Activated CD8-positive, alpha-beta memory T cell treated with anti-CD3 and anti-CD28 coated beads, Interleukin-2, amount 50 U/mL, for 24 hours (primary cell): ENCODE measurements around the gene CHL1.

ENCODE experiments used
- DNase-seq: peaks from one replicate; pipeline ENCODE4 v3.0.0-alpha.2; 2020; ENCODE audit errors: extremely low read depth

Gene CHL1, protein sequence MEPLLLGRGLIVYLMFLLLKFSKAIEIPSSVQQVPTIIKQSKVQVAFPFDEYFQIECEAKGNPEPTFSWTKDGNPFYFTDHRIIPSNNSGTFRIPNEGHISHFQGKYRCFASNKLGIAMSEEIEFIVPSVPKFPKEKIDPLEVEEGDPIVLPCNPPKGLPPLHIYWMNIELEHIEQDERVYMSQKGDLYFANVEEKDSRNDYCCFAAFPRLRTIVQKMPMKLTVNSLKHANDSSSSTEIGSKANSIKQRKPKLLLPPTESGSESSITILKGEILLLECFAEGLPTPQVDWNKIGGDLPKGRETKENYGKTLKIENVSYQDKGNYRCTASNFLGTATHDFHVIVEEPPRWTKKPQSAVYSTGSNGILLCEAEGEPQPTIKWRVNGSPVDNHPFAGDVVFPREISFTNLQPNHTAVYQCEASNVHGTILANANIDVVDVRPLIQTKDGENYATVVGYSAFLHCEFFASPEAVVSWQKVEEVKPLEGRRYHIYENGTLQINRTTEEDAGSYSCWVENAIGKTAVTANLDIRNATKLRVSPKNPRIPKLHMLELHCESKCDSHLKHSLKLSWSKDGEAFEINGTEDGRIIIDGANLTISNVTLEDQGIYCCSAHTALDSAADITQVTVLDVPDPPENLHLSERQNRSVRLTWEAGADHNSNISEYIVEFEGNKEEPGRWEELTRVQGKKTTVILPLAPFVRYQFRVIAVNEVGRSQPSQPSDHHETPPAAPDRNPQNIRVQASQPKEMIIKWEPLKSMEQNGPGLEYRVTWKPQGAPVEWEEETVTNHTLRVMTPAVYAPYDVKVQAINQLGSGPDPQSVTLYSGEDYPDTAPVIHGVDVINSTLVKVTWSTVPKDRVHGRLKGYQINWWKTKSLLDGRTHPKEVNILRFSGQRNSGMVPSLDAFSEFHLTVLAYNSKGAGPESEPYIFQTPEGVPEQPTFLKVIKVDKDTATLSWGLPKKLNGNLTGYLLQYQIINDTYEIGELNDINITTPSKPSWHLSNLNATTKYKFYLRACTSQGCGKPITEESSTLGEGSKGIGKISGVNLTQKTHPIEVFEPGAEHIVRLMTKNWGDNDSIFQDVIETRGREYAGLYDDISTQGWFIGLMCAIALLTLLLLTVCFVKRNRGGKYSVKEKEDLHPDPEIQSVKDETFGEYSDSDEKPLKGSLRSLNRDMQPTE (N-terminal part only)

DNA sequence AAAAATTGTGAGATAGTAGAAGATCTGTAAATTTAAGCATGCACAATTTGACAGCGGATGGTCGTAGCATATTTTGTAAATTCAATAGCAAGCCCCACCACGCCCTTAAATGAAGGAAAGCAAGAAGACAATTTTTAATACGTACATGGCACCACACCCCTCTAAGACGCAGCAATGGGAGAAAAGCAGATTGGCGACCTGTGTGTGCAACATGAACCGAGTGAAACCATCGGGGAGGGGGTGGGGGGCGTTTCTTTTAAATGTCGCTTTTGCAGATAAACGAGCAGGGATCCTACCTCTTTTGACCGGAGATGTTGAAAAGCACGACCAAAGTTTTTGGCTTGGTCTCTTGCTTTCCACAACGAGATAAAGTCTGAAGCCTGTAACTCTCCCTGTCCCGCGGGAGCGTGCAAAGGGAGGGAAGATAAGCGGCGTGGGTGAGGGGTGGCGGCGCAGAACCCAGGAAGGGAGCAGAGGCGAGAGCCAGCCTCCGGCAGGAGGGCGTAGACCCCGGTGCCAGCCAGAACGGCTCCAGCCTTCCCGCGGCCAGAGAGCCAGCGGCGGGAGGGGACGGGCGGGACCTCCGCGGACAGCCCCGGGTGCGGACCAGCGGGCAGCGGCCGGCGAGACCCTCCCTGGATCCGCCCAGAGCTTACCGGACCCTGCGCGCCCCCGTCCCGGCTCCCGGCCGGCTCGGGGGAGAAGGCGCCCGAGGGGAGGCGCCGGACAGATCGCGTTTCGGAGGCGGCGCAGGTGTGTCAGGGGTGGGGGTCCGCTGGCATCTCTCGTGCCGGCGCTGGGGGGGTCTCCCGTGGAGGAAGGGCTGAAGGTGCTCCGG lies at the start of gene CHL1:
CHL1 (plus strand) TSS at position 453 of the 838 bp plus-strand sequence. CDS start 123,014 bp downstream, outside the sequence.
- DNase-seq: no peak

DNA sequence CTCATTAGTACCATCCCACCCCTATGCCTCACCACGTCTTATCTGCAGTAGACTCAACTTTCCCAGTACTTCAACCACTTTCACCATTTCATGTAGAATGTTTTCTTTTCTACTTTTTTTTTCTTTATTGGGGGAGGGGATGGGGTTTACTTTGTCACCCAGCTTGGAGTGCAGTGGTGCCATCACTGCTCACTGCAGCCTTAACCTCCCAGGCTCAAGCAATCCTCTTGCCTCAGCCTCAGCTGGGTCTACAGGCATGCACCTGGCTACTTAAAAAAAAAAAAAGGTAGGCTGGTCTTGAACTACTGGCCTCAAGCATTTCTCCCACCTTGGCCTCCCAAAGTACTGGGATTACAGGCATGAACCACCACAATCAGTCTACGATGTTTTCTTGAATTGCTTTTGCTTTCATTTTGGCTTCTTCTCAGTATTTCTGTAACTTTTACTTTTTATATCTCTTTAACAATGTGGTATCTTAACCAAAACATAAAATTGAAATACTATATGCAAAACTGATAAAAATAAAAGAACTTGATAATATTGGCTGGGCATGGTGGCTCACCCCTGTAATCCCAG lies 44.9 kb upstream of the CHL1 start:
- no peak for DNase-seq

DNA sequence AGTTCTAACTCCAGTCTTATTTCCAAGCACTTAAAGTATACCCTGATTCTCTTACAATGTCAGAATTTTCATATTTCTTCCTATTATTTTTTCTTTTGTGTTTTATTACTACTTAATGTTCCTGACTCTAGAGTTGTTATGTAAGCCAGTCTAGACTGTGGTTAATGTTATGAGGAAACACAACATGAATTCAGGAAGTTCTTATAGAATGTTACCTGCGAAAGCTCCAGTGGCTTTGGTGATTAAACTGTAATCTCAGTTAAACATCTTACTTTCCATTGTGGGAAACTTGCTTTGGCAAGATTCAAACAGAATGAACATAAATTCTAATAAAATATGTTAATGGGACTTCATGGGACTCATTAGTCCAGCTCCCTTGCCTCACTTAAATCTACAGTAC lies 36.6 kb upstream of the CHL1 start:
- DNase-seq: no peak

DNA sequence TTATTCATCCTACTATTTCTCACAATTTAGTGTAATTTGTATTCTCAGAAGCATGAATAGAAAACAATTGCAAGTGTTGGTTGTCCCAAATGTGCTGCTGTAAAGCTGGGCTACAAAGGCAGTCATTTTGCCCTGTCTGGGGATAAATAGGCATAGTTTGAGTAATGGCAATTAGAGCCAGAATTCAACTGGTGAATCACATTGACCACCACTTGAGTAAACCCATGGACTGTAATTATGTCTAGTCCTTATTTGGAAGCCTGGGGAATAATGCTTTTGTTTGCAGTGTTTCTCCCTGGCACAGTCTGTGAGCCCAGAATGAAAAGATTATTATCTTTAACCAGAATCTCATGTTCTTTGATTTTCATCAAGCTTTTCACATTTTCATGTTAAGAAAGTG lies 30.5 kb upstream of the CHL1 start:
- DNase-seq: no peak

DNA sequence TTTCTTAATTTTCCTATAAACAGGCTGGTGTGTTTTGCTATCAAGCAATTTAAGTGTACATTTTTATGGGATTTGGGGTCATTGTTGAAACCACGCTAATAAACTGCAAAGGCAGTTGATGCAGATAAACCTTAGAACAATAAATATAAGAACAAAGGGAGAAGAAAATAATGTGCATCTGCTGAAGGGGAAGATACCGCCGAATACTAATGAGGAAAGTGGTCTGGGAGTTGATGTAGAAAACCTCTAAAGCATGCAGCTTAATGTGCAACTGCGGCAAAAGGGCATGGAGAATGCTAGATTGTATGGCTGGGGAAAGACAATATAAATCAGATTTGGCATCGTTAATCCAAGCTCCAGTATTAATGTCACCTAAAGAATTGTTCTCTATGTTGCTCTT lies 29.8 kb upstream of the CHL1 start:
- DNase-seq: no peak

DNA sequence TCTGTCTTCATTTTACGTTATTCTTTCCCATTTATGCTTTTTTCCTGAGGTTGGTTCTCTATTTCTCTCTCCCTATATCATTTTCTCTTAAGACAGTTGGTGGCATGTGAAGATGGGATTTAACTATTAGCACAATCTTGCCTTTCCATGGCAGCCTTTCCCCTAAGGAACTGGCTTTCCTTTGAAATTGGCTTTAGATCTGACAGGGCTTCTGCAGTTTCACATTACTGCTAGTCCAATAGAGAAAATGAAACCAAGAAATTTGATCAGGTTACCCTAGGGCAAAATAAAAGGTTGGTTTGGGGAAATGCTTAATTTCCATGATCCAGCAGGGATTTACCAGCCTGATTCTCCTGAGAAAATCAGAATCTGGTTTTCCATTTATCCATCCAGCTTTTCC lies 22.7 kb upstream of the CHL1 start:
- DNase-seq: no peak

DNA sequence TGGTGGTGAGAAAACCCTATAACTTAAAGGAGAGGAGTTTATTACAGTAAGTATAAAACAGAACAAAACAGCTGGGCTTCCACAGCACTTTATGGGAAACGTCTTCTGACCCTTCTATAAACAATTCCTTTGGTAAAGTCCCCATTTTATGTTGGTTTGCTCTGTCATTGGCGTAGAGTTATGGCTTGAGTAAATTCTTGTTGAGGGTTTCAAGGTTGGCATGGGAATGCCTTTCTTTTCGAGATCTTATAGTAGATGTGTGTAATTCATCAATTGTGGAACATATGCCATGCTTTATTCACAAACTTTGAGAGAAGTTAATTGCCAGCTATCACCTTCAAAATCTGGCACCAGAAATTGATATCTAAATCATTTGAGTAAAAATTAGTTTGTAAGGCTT lies 11.6 kb upstream of the CHL1 start:
- no peak for DNase-seq

DNA sequence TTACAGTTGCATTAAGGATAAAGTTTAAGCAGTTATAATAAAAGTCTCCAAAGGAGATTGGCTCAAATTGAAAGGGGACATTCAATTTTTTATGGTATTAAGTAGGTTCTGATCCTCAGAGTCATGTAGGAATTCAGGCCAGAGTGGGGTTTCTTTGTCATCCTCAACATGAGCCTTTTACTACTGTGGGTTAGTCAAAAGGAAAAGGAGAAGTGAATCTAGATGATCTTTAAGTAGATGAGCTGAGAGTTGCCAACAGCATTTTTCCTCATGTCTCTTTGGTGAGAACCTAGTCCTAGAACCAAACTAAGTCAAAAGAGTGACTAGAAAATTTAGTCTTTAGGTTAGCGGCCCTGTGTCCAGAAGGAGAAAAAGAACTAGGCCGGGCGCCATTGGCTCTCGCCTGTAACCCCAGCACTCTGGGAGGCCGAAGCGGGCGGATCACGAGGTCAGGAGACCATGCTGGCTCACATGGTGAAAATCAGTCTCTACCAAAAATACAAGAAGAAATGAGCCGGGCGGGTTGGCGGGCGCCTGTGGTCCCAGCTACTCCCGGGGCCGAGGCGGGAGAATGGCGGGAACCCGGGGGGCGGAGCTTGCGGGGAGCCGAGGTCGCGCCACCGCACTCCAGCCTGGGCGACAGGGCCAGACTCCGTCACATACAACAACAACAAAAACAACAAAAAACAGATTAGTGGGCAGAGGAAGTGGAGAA lies 4.2 kb upstream of the CHL1 start:
- DNase-seq: no peak

DNA sequence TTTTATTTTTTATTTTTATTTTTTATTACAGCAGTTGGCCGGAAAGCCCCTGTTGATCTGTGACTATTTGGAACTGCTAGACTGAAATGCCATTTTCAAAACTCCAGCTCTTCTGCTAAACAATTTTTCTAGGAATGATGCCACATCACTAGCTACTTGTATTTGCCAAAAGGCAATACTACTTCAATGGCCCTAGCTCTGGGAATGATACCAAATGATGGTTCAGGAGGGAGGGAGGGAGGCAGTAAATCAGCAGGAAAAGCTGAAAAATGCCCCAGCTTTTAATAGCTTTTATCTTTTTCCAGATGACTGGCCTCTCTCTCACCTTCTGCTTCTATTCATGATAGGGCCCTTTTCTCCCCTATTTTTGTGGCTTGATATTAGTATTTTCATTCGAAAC lies 2.6 kb upstream of the CHL1 start:
- DNase-seq: no peak

DNA sequence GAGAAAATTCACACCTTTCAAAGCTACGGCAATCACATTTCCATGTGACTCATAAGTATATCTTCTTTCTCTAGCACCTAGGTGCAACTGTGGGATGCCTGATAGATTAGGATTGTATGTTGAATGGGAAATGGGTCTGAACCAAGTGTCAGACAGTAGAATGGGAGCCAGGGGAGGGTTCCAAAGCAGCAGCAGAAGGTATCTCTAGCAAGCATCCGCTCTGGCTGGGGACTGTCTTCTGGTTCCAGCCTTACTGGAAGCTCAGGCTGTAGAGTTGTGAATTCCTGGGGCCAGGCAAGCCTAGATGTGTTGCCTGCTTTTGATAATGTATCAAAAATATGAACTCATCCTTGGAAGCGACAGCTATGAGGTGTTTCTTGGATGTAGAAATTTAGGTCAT lies 2.1 kb upstream of the CHL1 start:
- DNase-seq: no peak

DNA sequence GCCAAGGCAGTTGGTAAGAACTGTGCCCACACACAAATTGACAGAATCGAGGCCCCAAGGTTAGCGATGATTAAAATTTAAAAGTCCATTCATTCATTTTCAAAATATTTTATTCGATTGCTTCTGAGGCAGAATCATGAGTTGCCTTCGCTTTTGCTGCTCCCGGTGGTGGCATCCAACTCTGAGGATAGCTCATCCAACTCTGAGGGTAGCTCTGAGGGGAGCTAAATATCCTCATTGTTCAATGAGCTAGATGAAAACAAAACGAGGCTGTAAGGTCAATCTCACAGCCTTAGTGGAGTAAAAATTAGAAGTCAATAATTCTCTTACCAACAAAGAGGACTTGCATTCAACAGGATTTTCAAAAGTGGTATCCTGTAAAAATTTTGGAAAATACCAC lies 897 bp upstream of the CHL1 start:
- DNase-seq: no peak

DNA sequence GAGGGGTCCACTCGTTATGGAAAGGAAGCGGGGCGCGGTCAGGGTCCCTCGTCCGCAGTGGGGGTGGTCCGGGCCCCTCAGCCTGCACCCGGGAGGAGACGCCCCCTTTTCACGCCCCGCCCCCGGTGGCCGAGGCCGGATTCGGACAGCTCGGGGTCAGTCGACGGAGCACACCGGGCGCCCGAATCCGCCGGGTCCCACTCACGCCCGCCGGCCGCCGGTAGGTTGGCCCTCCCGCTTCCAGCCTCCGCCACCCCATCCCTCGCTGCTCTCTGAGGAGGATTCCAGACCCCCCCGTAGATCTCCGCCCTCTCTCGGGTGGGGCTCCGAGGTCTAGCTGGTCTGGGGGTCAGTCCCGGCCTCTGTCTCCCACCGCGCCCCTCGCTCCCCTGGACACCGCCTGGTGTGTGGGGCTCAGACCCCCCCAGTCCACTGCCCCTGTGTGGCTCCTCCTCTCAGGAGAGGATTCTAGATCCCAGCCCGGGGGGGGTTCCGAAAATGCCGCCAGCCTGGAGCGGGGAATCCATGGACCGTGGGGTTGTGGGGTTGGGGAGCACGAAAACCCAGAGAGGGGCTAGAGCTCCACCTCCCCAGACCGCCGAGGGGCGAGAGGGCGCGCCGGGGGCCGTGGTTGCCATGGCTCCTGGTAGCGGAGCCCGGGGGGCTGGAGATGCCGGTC lies 725 bp downstream of the CHL1 start:
- no peak for DNase-seq

DNA sequence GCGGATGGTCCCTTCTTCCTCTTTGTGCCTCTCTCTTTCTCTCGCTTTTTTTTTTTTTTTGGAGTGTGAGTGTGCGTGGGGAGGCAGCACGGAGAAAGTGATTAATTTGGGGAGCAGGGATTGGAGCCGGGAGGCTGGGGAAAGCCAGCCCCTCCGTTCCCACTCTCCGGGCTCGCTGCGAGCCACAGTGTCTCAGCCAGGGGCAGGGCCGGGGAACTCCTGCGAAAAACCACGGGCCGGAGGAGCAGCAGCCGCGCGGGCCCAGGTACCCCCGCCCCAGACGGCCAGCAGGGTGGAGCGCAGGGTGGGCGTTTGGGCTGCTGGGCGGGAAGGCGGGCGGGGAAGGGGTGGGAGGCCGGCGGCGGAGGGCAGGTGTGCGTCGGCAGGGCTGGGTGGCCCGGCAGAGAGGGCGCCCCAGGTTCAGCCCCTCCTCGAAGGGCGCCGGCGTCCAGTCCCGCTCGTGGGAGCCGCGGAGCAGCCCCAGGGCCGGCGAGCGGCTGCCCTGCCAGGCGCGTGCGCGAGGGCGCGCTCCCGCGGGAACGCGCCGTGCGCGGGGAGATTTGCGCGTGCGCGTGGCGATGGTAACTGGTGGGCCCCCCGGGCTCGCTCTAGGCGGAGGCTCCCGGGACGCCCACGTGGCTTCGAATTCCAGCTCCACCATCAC lies 1.4 kb downstream of the CHL1 start:
- DNase-seq: no peak

DNA sequence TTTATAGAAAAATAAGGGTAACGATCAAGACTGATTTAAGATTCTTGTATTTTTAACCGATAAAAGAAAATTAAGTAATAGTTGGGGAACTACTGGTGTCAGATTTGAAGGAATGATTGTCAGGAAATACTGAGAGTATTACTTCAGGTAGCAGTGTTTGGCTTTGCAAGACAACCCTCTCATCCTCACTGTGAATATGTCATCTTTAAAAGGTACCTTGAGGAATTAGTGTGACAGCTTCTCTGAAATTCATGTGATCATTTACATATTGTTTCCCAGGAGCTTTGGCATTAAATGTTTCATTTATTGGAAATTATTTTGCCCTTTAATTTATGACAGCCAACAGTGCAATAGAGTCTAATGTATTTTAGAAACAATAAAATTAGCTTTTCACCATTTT lies 3.3 kb downstream of the CHL1 start:
- DNase-seq: no peak

DNA sequence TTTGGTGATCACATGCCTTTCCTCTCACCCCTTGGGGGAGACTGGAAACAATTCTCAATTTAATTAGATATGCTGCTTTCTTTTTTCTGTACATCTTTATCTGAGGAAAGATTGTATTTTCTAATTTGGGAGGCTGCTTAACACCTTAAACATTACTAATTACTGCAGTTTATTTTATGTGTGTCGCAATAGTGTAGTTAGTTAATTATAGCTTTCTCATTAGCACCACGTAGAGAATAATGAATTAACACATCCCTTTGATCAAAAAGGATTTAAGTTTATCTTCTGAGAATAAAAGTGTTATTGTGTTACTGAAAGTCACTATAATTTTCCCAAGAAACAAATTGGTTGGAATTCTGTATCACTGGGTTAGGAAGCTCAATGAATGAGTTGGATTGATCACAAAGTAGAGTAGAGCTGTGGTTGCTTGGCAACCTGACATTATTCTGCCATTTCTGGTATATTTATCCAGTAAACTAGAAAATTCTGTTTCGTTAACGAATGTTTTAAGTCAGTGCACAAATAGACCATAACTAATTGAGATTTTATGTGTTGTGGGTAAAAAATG lies 4.3 kb downstream of the CHL1 start:
- no peak for DNase-seq

DNA sequence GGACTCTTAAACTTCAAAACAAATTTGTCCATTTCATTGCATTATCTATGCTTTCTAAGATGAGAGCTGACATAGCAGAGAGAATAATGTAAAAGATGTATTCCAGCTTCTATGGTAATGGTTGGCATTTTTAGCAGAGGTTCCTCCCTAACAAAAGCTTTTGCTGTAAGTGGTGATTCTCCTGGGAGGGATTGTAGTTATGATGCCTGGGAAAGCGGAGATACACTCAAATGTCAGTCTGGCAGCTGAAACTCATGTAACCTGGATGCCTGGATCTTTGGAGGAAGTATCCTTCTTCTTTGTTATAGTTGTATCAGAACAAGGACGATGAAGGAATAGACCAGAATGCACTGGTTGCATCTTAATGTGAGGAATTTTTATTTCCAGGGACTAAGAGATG lies 7.5 kb downstream of the CHL1 start:
- DNase-seq: no peak

DNA sequence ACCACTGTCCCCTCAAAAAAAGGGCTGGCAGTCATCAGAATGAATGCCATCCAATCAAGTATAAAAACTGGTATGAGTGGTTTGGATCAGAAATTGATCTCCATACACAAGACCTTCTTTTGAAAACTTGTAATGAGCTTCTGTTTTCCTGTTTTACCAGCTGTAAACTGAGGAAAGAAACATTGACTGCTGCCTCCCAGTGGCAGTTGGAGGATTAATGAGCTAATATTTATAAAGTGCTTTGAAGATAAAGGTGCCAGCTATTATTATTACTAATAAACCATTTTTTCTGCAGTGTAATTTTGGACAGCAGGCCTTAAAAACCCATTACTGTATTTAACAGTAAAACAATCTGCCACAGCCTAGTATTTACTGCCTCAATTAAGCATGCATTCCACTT lies 11.4 kb downstream of the CHL1 start:
- DNase-seq: no peak

DNA sequence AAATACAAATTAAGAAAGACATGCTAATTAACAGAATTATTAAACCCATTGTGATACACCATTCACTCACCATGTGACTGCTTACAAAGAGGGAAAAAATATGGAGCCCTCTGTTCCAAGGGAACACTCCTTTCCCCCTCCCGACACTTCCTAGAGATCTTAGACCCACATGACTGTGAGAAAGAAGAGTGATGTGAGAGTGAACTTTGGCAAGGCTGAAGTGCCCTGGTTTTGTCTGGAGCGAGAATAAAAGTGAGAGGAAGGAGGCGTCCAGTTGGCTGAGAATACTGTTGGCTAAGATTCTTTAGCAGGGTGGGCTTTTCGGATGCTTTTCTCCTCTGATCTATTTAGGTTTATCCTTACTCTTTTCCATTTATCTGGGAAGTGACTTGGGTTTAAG lies 14.1 kb downstream of the CHL1 start:
- no peak for DNase-seq

DNA sequence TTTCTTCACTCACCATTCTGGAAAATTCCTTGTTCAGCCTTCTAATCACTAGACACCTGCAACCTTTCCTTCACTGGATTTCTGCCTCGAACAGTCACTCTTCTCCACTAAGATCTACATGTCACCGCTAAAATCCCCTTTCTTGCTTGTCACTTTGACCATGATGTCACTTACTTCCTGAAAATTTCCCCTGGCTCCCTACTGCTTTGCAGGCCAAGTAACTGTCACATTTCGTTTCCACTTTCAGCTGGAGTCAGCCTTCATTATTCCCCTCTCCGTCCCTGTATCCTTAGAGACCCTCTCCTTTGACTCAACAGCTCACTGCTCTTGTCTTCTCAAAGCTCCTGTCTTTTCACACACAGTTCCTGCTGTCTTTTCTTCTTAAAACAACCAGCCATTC lies 15.9 kb downstream of the CHL1 start:
- no peak for DNase-seq
